GM12878 (cell line): ENCODE results near the gene CYB5R3. TPM values are rescaled to one million over a fixed set of nuclear protein-coding genes. Genes with fewer than 3 reads are reported as not detected.

Experiments used
- CBX3 ChIP-seq: fragments of 200-600 bp; sonication (generic); IDR thresholded peaks from 2 replicates; pipeline ENCODE4 v1.6.1; 2016; ENCODE audit warnings: low read depth, borderline replicate concordance
- CREB1 ChIP-seq: IDR thresholded peaks from 2 replicates; pipeline ENCODE4 v1.6.1; 2012; ENCODE audit warnings: low read depth, mild to moderate bottlenecking, inconsistent platforms
- CUX1 ChIP-seq: IDR thresholded peaks from 2 replicates; pipeline ENCODE4 v1.6.1; 2012; ENCODE audit warnings: improper control_type of control experiment, low read depth, low read length; ENCODE audit not compliant: insufficient replicate concordance
- E2F8 ChIP-seq: fragments of 450-650 bp; IDR thresholded peaks from 2 replicates; pipeline ENCODE4 v1.6.1; 2018; ENCODE audit warnings: mild to moderate bottlenecking, low read depth, moderate library complexity; ENCODE audit not compliant: partially characterized antibody
- IRF3 ChIP-seq: fragments of 450-650 bp; IDR thresholded peaks from 2 replicates; pipeline ENCODE4 v1.6.1; 2014; ENCODE audit warnings: mild to moderate bottlenecking
- MXI1 ChIP-seq: fragments of 150-350 bp; IDR thresholded peaks from 2 replicates; pipeline ENCODE4 v1.6.1; 2011; ENCODE audit warnings: low read depth, mild to moderate bottlenecking, inconsistent platforms, low read length, improper control_type of control experiment
- NR2F1 ChIP-seq: fragments of 450-650 bp; conservative IDR thresholded peaks from 2 replicates; pipeline ENCODE4 v1.6.1; 2017; ENCODE audit warnings: mild to moderate bottlenecking
- PML ChIP-seq: IDR thresholded peaks from 2 replicates; pipeline ENCODE4 v1.6.1; 2012; ENCODE audit warnings: low read length, inconsistent platforms
- POU2F2 ChIP-seq: IDR thresholded peaks from 3 replicates; pipeline ENCODE4 v1.6.1; 2011; ENCODE audit warnings: low read depth, mild to moderate bottlenecking, low read length, borderline replicate concordance
- RELB ChIP-seq: fragments of 450-650 bp; IDR thresholded peaks from 2 replicates; pipeline ENCODE4 v1.6.1; 2017; ENCODE audit warnings: low read depth, mild to moderate bottlenecking, moderate library complexity
- RUNX3 ChIP-seq: IDR thresholded peaks from 2 replicates; pipeline ENCODE4 v1.6.1; 2012; ENCODE audit warnings: low read length, inconsistent platforms
- SIX5 ChIP-seq: IDR thresholded peaks from 2 replicates; pipeline ENCODE4 v1.6.1; 2011; ENCODE audit warnings: mild to moderate bottlenecking, low read depth, low read length, moderate library complexity; ENCODE audit not compliant: severe bottlenecking
- SKIL ChIP-seq: fragments of 450-650 bp; IDR thresholded peaks from 2 replicates; pipeline ENCODE4 v1.6.1; 2017; ENCODE audit warnings: mild to moderate bottlenecking, low read depth, inconsistent platforms; ENCODE audit not compliant: poor library complexity, severe bottlenecking
- SUZ12 ChIP-seq: fragments of 200-600 bp; sonication (generic); IDR thresholded peaks from one replicate; pipeline ENCODE4 v1.6.1; 2018; ENCODE audit warnings: antibody characterized with exemption, mild to moderate bottlenecking; ENCODE audit not compliant: unreplicated experiment
- polyA plus RNA-seq, 11 experiments: library from polyadenylated mRNA; depleted of rRNA in 4 of 11; unstranded in 6 of 11; stranded (reverse) in 5 of 11; fragments of >200 nt; fragmentation: Nextera tagmentation in 4 of 11; fragmentation: Illumina TruSeq in 1 of 11; extraction: Ambion mirVana in 4 of 11; extraction: Trizol in 1 of 11; gene quantifications; 1 replicate in 1 of 11; 2 replicates in 10 of 11; pipeline versions ENCODE4 v1.2.1 to v1.2.3, GENCODE V29; 2011 to 2016; ENCODE audit warnings: inconsistent platforms in 2 of 11, missing spikeins in 2 of 11, low read depth in 1 of 11
- total RNA-seq, 4 experiments: library from RNA; depleted of rRNA in 3 of 4; stranded (reverse); fragments of >200 nt in 3 of 4; fragmentation: Illumina TruSeq in 1 of 4; extraction: Trizol in 1 of 4; gene quantifications; 2 replicates each; pipeline versions ENCODE4 v1.2.1 to v1.2.3, GENCODE V29; 2013 to 2021

Gene CYB5R3
- total and polyA plus RNA-seq, 10 of the 15 experiments (the other 5 are each of a cell fraction or from before 2014, with no cell fraction given): 2.0 to 119 (median 67.8) TPM

- TF ChIP-seq E2F8 (no peak), NR2F1 (peak; percentile 36; the same call in 1 of the 2 replicates), RELB (peak; percentile 46; the same call in 1 of the 2 replicates), SKIL (no peak), IRF3 (no peak), RUNX3 (peak; percentile 67), SIX5 (peak; percentile 34), CREB1 (peak; percentile 22; the same call in 1 of the 2 replicates), PML (0 out of 2 replicates have a peak, but pooled peaks have one; percentile 30), SUZ12 (no peak), CUX1 (no peak), CBX3 (no peak), MXI1 (peak; percentile 64; the same call in 1 of the 2 replicates), POU2F2 (no peak)
Observed at GRCh38 chr22:42581762-42582716, 67.2 kb downstream of the CYB5R3 start (continued).
